Heart left ventricle (tissue), 16 donors: Measurements from ENCODE around the gene TMEM100. TPM values are rescaled to one million over a fixed set of nuclear protein-coding genes. Genes with fewer than 3 reads are reported as not detected.

Source experiments
- ATAC-seq, 4 donors: fragments of 200-7000 bp; cut with Tn5 transposase; one replicate each; pipeline ENCODE4 v1.9.1; 2020 to 2022; ENCODE audit warnings: moderate library complexity in 4 of 4, mild to moderate bottlenecking in 3 of 4, moderate number of reproducible peaks in 1 of 4
- DNase-seq, 5 donors: peaks; one replicate each; pipeline ENCODE4 v3.0.0-alpha.2; 2020
- H3K27ac ChIP-seq, 12 donors: fragments of 200-600 bp; sonication (generic) in 4 of 12; one replicate each; pipeline versions ENCODE4 v1.5.0 to v1.8.0; 2016 to 2022; ENCODE audit warnings: mild to moderate bottlenecking in 2 of 12
- H3K27me3 ChIP-seq, 9 donors: fragments of 200-600 bp; sonication (generic) in 2 of 9; one replicate each; pipeline versions ENCODE4 v1.5.1 to v1.8.0; 2016 to 2022; ENCODE audit warnings: mild to moderate bottlenecking in 3 of 9
- H3K36me3 ChIP-seq, 9 donors: fragments of 200-600 bp; sonication (generic) in 2 of 9; one replicate each; pipeline versions ENCODE4 v1.5.0 to v1.8.0; 2018 to 2022; ENCODE audit warnings: mild to moderate bottlenecking in 2 of 9
- H3K4me1 ChIP-seq, 12 donors: fragments of 200-600 bp; sonication (generic) in 4 of 12; one replicate each; pipeline versions ENCODE4 v1.5.0 to v1.8.0; 2016 to 2022; ENCODE audit warnings: mild to moderate bottlenecking in 3 of 12
- H3K4me3 ChIP-seq, 12 donors: fragments of 200-600 bp; sonication (generic) in 4 of 12; one replicate each; pipeline versions ENCODE4 v1.5.0 to v1.8.0; 2017 to 2022; ENCODE audit warnings: mild to moderate bottlenecking in 9 of 12, moderate library complexity in 4 of 12
- H3K9me3 ChIP-seq, 12 donors: fragments of 200-600 bp; sonication (generic) in 4 of 12; one replicate each; pipeline versions ENCODE4 v1.5.0 to v1.8.0; 2016 to 2022; ENCODE audit warnings: mild to moderate bottlenecking in 1 of 12
- POLR2A ChIP-seq, 2 donors: fragments of 450-650 bp; IDR thresholded peaks; one replicate each; pipeline ENCODE4 v1.6.1; 2017; ENCODE audit warnings: antibody characterized with exemption in 2 of 2, mild to moderate bottlenecking in 2 of 2, moderate library complexity in 2 of 2
- WGBS, 4 donors: extraction: QIAGEN DNeasy Blood & Tissue Kit in 2 of 4; methylation state at CpG; one replicate each; pipeline versions ENCODE4 v1.1.5 to v1.1.7; 2013 to 2018; 5-methylcytosine and 5-hydroxymethylcytosine counted together
- intact Hi-C, 10 donors: fragments of 100-400 bp; cut with DNase I; formaldehyde crosslinking; loops; one replicate each; pipeline versions ENCODE4 v1.11.1 to v1.14.2; 2022
- polyA plus RNA-seq, 2 donors: library from polyadenylated mRNA; stranded (reverse); fragments of 200-250 nt; gene quantifications; one replicate each; pipeline ENCODE4 v1.2.3, GENCODE V29; 2013
- total RNA-seq, 9 donors: library from RNA; depleted of rRNA in 2 of 9; stranded (reverse); fragments of >200 nt in 2 of 9; fragmentation: NEBNext Ultra II Directional in 3 of 9; extraction: Animal tissue kit (Norgen Biotek cat#: 25700) in 3 of 9; gene quantifications; one replicate each; pipeline versions ENCODE4 v1.1.0 to v1.2.4, GENCODE V29; 2016 to 2023
- TF ChIP-seq, protein P1 (sequence below), 12 donors: fragments of 200-600 bp; sonication (generic) in 4 of 12; IDR thresholded peaks; one replicate each; pipeline versions ENCODE4 v1.5.0 to v1.8.0; 2018 to 2022; ENCODE audit warnings: antibody characterized with exemption in 12 of 12, mild to moderate bottlenecking in 5 of 12
- donor health status: ischemic (EF 13 %, LVEDD 7.1; RV severe dilation, severe dysfunction).
- donor health status: healthy with polysubstance abuse.
- donor health status: DM: no; HTN: yes; CAD: no.
- donor health status: DM: no; HTN: no; CAD: no.
- donor health status: ischemic (EF 25% LVEDD 6.9; RV normal size, moderate dysfunction).
- donor health status: ischemic (EF 25% LVEDD 5.7; RV mildly dilated, moderate dysfunction).
- donor health status: healthy.
- donor health status: DM: yes; HTN: yes; CAD: no.
- donor health status: ischemic (EF 35%, LVEDD 5.7; RV mildly dilated, moderate dysfunction).
- donor health status: nonischemic (EF 11% LVEDD 7.7; RV severe dilation, severe dysfunction).
- donor health status: DM: yes; HTN: yes; CAD: no.
- donor health status: PGD.
- donor health status: ischemic (EF 29% LVEDD 5.4; RV normal size, mild dysfunction).
- donor health status: nonischemic (EF 23%, LVEDD 6.1; RV moderate dilation, normal function).

Gene TMEM100
- total and polyA plus RNA-seq, 11 donors: 2.3 to 9.3 (median 5.3) TPM

DNA sequence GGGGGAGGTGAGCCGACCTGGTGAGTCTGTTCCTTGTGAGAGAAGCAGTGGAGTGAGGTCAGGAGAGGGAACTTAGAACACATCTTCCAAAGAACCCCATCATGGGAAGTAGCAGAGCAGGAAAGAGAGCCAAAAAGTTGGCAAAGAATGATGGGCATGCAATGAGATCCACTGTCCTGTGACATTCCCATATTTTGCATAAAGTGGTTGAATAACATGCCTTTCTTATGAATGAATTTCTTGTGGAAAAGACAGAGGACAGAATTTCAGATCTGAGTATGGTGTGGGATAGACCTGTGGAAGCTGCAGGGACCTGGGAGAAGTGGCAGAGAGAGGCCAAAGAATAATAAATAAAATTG is 41.3 kb downstream of the TMEM100 start:
- no peak overlapping the region for H3K4me3 ChIP-seq
- no peaks in the 10 kb centered on the region for H3K4me1 ChIP-seq
- ATAC-seq: no peak
- no peaks in the 10 kb centered on the region for H3K36me3 ChIP-seq
- peaks cover 0 to 25% (median 0%) of the 10 kb centered on the region in 9 donors for H3K27me3 ChIP-seq
- 78 to 88% (median 85%) methylated on average over 1 of the region's 1 CpG for WGBS, 4 donors
- TF ChIP-seq, protein P1, sequence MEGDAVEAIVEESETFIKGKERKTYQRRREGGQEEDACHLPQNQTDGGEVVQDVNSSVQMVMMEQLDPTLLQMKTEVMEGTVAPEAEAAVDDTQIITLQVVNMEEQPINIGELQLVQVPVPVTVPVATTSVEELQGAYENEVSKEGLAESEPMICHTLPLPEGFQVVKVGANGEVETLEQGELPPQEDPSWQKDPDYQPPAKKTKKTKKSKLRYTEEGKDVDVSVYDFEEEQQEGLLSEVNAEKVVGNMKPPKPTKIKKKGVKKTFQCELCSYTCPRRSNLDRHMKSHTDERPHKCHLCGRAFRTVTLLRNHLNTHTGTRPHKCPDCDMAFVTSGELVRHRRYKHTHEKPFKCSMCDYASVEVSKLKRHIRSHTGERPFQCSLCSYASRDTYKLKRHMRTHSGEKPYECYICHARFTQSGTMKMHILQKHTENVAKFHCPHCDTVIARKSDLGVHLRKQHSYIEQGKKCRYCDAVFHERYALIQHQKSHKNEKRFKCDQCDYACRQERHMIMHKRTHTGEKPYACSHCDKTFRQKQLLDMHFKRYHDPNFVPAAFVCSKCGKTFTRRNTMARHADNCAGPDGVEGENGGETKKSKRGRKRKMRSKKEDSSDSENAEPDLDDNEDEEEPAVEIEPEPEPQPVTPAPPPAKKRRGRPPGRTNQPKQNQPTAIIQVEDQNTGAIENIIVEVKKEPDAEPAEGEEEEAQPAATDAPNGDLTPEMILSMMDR (IDR thresholded peaks at IDR 0.05): no peak
- TF ChIP-seq POLR2A (IDR thresholded peaks at IDR 0.05): no peak
- no peak for DNase-seq
- H3K9me3 ChIP-seq: no peaks in the 10 kb centered on the region
- H3K27ac ChIP-seq: no peak overlapping the region
- intact Hi-C loops: no loop called here

DNA sequence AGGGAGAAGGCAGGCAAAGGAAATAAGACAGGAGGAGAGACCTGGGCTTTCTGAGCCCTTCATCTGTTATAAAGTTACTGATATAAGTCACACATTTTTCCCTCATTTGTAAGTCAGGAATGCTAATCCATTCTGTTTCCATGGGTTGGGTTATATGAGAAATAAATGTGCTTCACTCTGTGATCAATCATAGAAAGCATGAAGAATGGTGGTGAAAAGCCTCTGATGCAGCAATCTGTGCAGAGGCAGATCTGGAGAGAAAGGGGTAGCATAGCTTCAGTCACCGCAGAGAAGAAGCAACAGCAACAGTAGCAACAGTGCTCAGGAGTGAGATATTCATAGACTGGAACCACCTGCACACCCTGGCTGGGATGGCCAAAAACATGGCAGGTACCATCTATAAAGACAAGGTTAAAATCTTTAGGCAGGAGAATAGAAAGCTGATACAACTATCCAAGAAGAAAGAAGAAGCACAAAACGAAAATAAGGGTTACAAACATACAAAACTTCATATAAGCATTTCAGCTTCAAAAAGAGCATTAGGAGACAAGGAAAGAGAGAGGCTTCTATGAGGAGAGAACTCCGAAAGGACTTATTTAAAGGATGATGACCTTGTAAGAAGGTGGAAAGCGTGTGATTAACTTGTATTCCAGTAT is 41.9 kb downstream of the TMEM100 start:
- Histone ChIP-seq H3K4me1 (no peaks in the 10 kb centered on the region), H3K27ac (no peak overlapping the region), H3K9me3 (no peaks in the 10 kb centered on the region), H3K27me3 (peaks cover 0 to 25% (median 0%) of the 10 kb centered on the region in 9 donors), H3K4me3 (no peak overlapping the region), H3K36me3 (no peaks in the 10 kb centered on the region)
- WGBS, 4 donors: 80 to 87% (median 85%) methylated on average over 4 of the region's 4 CpGs
- intact Hi-C loops: no loop called here
- TF ChIP-seq, protein P1 (IDR thresholded peaks at IDR 0.05): no peak
- no peak for TF ChIP-seq POLR2A (IDR thresholded peaks at IDR 0.05)
- ATAC-seq (no peak), DNase-seq (no peak)

DNA sequence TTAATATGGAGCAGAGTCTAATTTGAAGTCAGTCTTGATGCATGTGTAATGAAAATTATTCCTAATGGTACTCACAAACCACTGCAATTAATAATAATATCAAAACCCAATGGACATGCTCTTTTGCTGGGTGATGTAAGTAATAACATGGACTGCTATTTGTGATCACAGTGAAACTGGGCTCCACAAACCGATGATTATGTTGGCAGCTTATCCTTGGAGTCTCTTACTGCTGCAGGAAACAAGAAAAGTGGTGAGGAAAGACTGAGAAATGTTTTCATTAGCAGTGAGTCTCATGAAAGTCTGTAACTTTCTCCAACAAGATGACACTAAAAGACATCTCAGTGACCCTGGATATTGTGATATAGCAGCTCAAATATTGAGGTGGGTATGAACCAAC is 45.2 kb downstream of the TMEM100 start:
- H3K36me3 ChIP-seq: no peaks in the 10 kb centered on the region
- no peak overlapping the region for H3K27ac ChIP-seq
- TF ChIP-seq POLR2A (IDR thresholded peaks at IDR 0.05): no peak
- TF ChIP-seq, protein P1 (IDR thresholded peaks at IDR 0.05): no peak
- DNase-seq: no peak
- intact Hi-C loops: no loop called here
- peaks cover 0 to 19% (median 0%) of the 10 kb centered on the region in 9 donors for H3K27me3 ChIP-seq
- H3K4me1 ChIP-seq: peaks cover 0 to 17% (median 0%) of the 10 kb centered on the region in 12 donors
- H3K4me3 ChIP-seq: no peak overlapping the region
- no peaks in the 10 kb centered on the region for H3K9me3 ChIP-seq
- 48 to 80% (median 59%) methylated on average over 1 of the region's 1 CpG for WGBS, 4 donors
- no peak for ATAC-seq

DNA sequence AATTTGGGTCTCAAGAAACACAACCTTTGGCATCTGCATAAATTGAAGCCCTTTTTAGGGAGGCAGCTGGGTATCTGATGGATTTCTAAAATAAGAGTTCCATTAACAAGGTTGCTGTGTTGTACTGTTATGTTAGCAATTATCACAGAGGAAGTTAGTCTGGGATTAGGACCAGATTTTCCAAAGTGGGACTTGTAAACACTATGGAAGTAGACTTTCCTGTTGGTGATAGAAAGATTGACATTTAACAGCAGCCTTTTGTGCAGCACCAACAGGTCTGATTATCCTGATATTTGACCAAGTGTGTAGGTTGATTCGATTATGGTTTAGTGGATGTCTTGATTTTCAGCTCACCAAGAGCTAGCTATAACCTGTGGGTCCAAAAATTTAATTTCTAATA is 46.4 kb downstream of the TMEM100 start:
- DNase-seq (no peak), ATAC-seq (peak in 1 of 4 donors; percentile 16)
- Histone ChIP-seq H3K9me3 (no peaks in the 10 kb centered on the region), H3K27me3 (peaks cover 0 to 12% (median 0%) of the 10 kb centered on the region in 9 donors), H3K27ac (no peak overlapping the region), H3K4me1 (peaks cover 0 to 19% (median 0%) of the 10 kb centered on the region in 12 donors), H3K36me3 (no peaks in the 10 kb centered on the region), H3K4me3 (no peak overlapping the region)
- intact Hi-C loops: no loop called here
- TF ChIP-seq POLR2A (IDR thresholded peaks at IDR 0.05): no peak
- TF ChIP-seq, protein P1 (IDR thresholded peaks at IDR 0.05): no peak
- WGBS, 4 donors: 61 to 93% (median 75%) methylated on average over 1 of the region's 1 CpG
